Caco-2 (cell line): ENCODE results near the gene VKORC1L1. TPM values are rescaled to one million over a fixed set of nuclear protein-coding genes. Genes with fewer than 3 reads are reported as not detected.
"Not testable (repeated sequence)": the region's sequence is repeated elsewhere in the genome, so short reads cannot be mapped to it uniquely, and the experiment has no call there.

Experiments used
- BruUV-seq: library from RNA; stranded (reverse); fragments of 400-500 nt; replicated peaks from 2 replicates; lab custom pipeline; 2021; lab: Mats Ljungman, UMichigan
- CTCF ChIA-PET: fragments of 300-600 bp; sonication (Branson Sonifier 250); formaldehyde crosslinking; loops from one replicate; lab custom pipeline; 2022; ENCODE audit warnings: antibody characterized with exemption; lab: Charles Lee
- POLR2A ChIA-PET: fragments of 300-600 bp; sonication (Branson Sonifier 250); formaldehyde crosslinking; loops from one replicate; lab custom pipeline; 2022; ENCODE audit warnings: antibody characterized with exemption; lab: Charles Lee
- DNase-seq, 2 experiments: peaks; one replicate each; pipeline versions ENCODE4 v3.0.0 to v3.0.0-alpha.2; 2020 to 2022
- H3K27me3 ChIP-seq: replicated peaks from 2 replicates; pipeline ENCODE4 v1.6.0; 2011; ENCODE audit warnings: low read length; ENCODE audit not compliant: control insufficient read depth, insufficient read depth
- H3K36me3 ChIP-seq: 2 replicates; pipeline ENCODE4 v1.5.1; 2011; ENCODE audit warnings: low read length; ENCODE audit not compliant: control insufficient read depth, insufficient read depth
- H3K4me1 ChIP-seq: fragments of 250-450 bp; sonication (Bioruptor Pico); 2 replicates; pipeline ENCODE4 v1.5.1; 2020; ENCODE audit warnings: mild to moderate bottlenecking
- H3K4me3 ChIP-seq: 2 replicates; pipeline ENCODE4 v1.5.1; 2011; ENCODE audit warnings: low read depth, mild to moderate bottlenecking, control low read depth, low read length
- H3K9me3 ChIP-seq: fragments of 250-450 bp; sonication (Bioruptor Pico); 2 replicates; pipeline ENCODE4 v1.5.1; 2020; ENCODE audit warnings: mild to moderate bottlenecking, moderate library complexity
- H3K27ac Mint-ChIP-seq: one replicate; pipeline ENCODE4 v1.8.0; 2022; ENCODE audit warnings: mixed read lengths; ENCODE audit not compliant: unreplicated experiment
- H3K27me3 Mint-ChIP-seq: one replicate; pipeline ENCODE4 v1.8.0; 2022; ENCODE audit warnings: mixed read lengths; ENCODE audit not compliant: insufficient read depth, unreplicated experiment
- H3K36me3 Mint-ChIP-seq: one replicate; pipeline ENCODE4 v1.8.0; 2022; ENCODE audit warnings: mild to moderate bottlenecking, mixed read lengths; ENCODE audit not compliant: insufficient read depth, unreplicated experiment
- H3K4me1 Mint-ChIP-seq: one replicate; pipeline ENCODE4 v1.8.0; 2022; ENCODE audit warnings: low read depth, mixed read lengths; ENCODE audit not compliant: unreplicated experiment
- H3K4me3 Mint-ChIP-seq: one replicate; pipeline ENCODE4 v1.8.0; 2022; ENCODE audit warnings: mild to moderate bottlenecking, moderate library complexity, mixed read lengths; ENCODE audit not compliant: unreplicated experiment
- H3K9me3 Mint-ChIP-seq: one replicate; pipeline ENCODE4 v1.8.0; 2022; ENCODE audit warnings: mixed read lengths; ENCODE audit not compliant: unreplicated experiment
- intact Hi-C: fragments of 100-400 bp; cut with micrococcal nuclease; formaldehyde crosslinking; loops from one replicate; pipeline ENCODE4 v1.10.0; 2022; ENCODE audit not compliant: unreplicated experiment
- total RNA-seq: library from RNA; stranded (reverse); gene quantifications from 2 replicates; pipeline ENCODE4 v1.2.3, GENCODE V29; 2022

VKORC1L1 gene
- total RNA-seq, 1 experiment from 2014 or later, result 35.2 TPM

GRCh38 chr7:65880242-65880641, 7.4 kb downstream of the VKORC1L1 start:
- BruUV-seq, intact Hi-C loops, H3K9me3 Mint-ChIP-seq, H3K4me1 ChIP-seq, H3K9me3 ChIP-seq, H3K4me3 ChIP-seq, CTCF ChIA-PET, H3K27me3 ChIP-seq, H3K4me3 Mint-ChIP-seq, H3K27me3 Mint-ChIP-seq, H3K27ac Mint-ChIP-seq, DNase-seq, H3K36me3 ChIP-seq: not testable (repeated sequence)
- POLR2A ChIA-PET, result interaction anchor here (0.6 kb wide), 1 partner anchor 11 kb away, joined by 5 read pairs; no protein-coding TSS in a partner anchor
- peaks cover 13% of the 10 kb centered on the region for H3K4me1 Mint-ChIP-seq
- H3K36me3 Mint-ChIP-seq, result peaks cover 15% of the 10 kb centered on the region

GRCh38 chr7:65884983-65885382, 12.1 kb downstream of the VKORC1L1 start:
- H3K9me3 Mint-ChIP-seq, H3K27me3 Mint-ChIP-seq, CTCF ChIA-PET: not testable (repeated sequence)

GRCh38 chr7:65885533-65885932, 12.7 kb downstream of the VKORC1L1 start:
- H3K4me3 ChIP-seq, H3K9me3 Mint-ChIP-seq, H3K27me3 ChIP-seq, POLR2A ChIA-PET, DNase-seq, H3K9me3 ChIP-seq, H3K27ac Mint-ChIP-seq, H3K4me3 Mint-ChIP-seq, BruUV-seq, H3K4me1 ChIP-seq, H3K4me1 Mint-ChIP-seq, CTCF ChIA-PET, H3K36me3 ChIP-seq, intact Hi-C loops, H3K27me3 Mint-ChIP-seq: not testable (repeated sequence)
- H3K36me3 Mint-ChIP-seq, result peaks cover 23% of the 10 kb centered on the region

More at GRCh38 chr7:65884983-65885382, 12.1 kb downstream of the VKORC1L1 start:
- H3K4me1 ChIP-seq, H3K9me3 ChIP-seq, POLR2A ChIA-PET, H3K27me3 ChIP-seq, DNase-seq, H3K27ac Mint-ChIP-seq, intact Hi-C loops, H3K4me3 ChIP-seq, H3K36me3 ChIP-seq, H3K4me1 Mint-ChIP-seq, H3K4me3 Mint-ChIP-seq, BruUV-seq: not testable (repeated sequence)
- peaks cover 23% of the 10 kb centered on the region for H3K36me3 Mint-ChIP-seq

GRCh38 chr7:65888434-65889156, 15.7 kb downstream of the VKORC1L1 start:
- POLR2A ChIA-PET, intact Hi-C loops, H3K27me3 Mint-ChIP-seq, H3K9me3 Mint-ChIP-seq, H3K4me3 ChIP-seq, H3K36me3 ChIP-seq, H3K4me3 Mint-ChIP-seq, H3K27me3 ChIP-seq, H3K27ac Mint-ChIP-seq, H3K4me1 Mint-ChIP-seq, CTCF ChIA-PET, H3K9me3 ChIP-seq, DNase-seq, H3K4me1 ChIP-seq, BruUV-seq: not testable (repeated sequence)
- peaks cover 31% of the 10 kb centered on the region for H3K36me3 Mint-ChIP-seq

GRCh38 chr7:65889722-65890121, 16.8 kb downstream of the VKORC1L1 start:
- H3K4me1 ChIP-seq, H3K4me1 Mint-ChIP-seq, H3K27me3 Mint-ChIP-seq, H3K4me3 ChIP-seq, BruUV-seq, POLR2A ChIA-PET, H3K9me3 Mint-ChIP-seq, DNase-seq, H3K27ac Mint-ChIP-seq, intact Hi-C loops, CTCF ChIA-PET, H3K9me3 ChIP-seq, H3K36me3 ChIP-seq, H3K4me3 Mint-ChIP-seq, H3K27me3 ChIP-seq: not testable (repeated sequence)
- H3K36me3 Mint-ChIP-seq, result peaks cover 31% of the 10 kb centered on the region
